HG02571 (cell line): ENCODE measurements around the gene BET1.

Experiments
- ATAC-seq: cut with Tn5 transposase; IDR thresholded peaks from one replicate; pipeline ENCODE4 v1.9.1; 2021; ENCODE audit warnings: mild to moderate bottlenecking, moderate library complexity; ENCODE audit not compliant: unreplicated experiment

BET1 gene

GRCh38 chr7:94015538-94015937, 11.4 kb upstream of the BET1 start:
- no peak for ATAC-seq

GRCh38 chr7:94012746-94013145, 8.6 kb upstream of the BET1 start:
- no peak for ATAC-seq

GRCh38 chr7:94011714-94012353, 7.7 kb upstream of the BET1 start:
- ATAC-seq, result no peak

GRCh38 chr7:94008537-94008936, 4.4 kb upstream of the BET1 start:
- no peak for ATAC-seq

GRCh38 chr7:94005753-94006152, 1.6 kb upstream of the BET1 start:
- no peak for ATAC-seq

- ATAC-seq, result peak; percentile 37
Observed at GRCh38 chr7:94003446-94004023, 620 bp downstream of the BET1 start.

- no peak for ATAC-seq
Observed at GRCh38 chr7:94001396-94001795, 2.8 kb downstream of the BET1 start.

- no peak for ATAC-seq
Observed at GRCh38 chr7:93997868-93998267, 6.3 kb downstream of the BET1 start.

- ATAC-seq, result no peak
Observed at GRCh38 chr7:93992421-93993110, 11.6 kb downstream of the BET1 start.

GRCh38 chr7:93987297-93987696, 16.9 kb downstream of the BET1 start:
- no peak for ATAC-seq

- ATAC-seq, result no peak
Observed at GRCh38 chr7:93985101-93985500, 19.1 kb downstream of the BET1 start.

- no peak for ATAC-seq
Observed at GRCh38 chr7:93984024-93984423, 20.1 kb downstream of the BET1 start.

GRCh38 chr7:93981480-93981874, 22.7 kb downstream of the BET1 start:
- no peak for ATAC-seq

GRCh38 chr7:93980744-93981479, 23.2 kb downstream of the BET1 start:
- no peak for ATAC-seq

GRCh38 chr7:93977211-93977950, 26.8 kb downstream of the BET1 start:
- ATAC-seq, result no peak

GRCh38 chr7:93973134-93973533, 31.0 kb downstream of the BET1 start:
- ATAC-seq, result no peak

- ATAC-seq, result no peak
Observed at GRCh38 chr7:93972029-93972725, 32.0 kb downstream of the BET1 start.

GRCh38 chr7:93968911-93969620, 35.1 kb downstream of the BET1 start:
- ATAC-seq, result no peak

- no peak for ATAC-seq
Observed at GRCh38 chr7:93964813-93965212, 39.3 kb downstream of the BET1 start.

- ATAC-seq, result no peak
Observed at GRCh38 chr7:93964262-93964661, 39.9 kb downstream of the BET1 start.
